ENCODE data around the gene SLC22A13.

DNA sequence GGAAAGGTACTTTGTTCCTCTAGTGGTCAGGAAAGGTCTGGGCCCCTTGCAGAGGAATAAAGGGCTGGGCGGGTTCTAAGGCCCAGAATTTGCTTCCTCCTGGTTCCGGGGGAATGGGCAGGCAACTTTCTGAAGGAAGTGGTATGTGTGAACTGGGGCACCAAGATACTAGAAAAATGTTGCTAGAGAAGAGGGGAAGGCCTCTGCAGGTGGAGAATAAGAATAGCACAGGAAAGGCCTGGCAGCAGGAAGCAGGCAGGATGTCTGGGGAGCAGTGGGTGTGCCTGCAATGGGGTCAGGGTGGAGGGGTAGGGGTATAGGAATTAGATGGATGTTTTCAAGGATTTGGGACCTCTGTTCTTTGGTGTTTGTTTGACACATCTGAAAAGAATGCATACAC is 2.0 kb downstream of the SLC22A13 start:
- TF ChIP-seq, protein P1, sequence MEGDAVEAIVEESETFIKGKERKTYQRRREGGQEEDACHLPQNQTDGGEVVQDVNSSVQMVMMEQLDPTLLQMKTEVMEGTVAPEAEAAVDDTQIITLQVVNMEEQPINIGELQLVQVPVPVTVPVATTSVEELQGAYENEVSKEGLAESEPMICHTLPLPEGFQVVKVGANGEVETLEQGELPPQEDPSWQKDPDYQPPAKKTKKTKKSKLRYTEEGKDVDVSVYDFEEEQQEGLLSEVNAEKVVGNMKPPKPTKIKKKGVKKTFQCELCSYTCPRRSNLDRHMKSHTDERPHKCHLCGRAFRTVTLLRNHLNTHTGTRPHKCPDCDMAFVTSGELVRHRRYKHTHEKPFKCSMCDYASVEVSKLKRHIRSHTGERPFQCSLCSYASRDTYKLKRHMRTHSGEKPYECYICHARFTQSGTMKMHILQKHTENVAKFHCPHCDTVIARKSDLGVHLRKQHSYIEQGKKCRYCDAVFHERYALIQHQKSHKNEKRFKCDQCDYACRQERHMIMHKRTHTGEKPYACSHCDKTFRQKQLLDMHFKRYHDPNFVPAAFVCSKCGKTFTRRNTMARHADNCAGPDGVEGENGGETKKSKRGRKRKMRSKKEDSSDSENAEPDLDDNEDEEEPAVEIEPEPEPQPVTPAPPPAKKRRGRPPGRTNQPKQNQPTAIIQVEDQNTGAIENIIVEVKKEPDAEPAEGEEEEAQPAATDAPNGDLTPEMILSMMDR (optimal IDR thresholded peaks at IDR 0.05 in 1 of 3, IDR thresholded peaks at IDR 0.05 in 1 of 3, conservative IDR thresholded peaks at IDR 0.05 in 1 of 3; ENCODE audit: extremely low read depth in 1 of 3, insufficient read depth in 2 of 3, low read length in 3 of 3): no peak
- TF ChIP-seq EZH2 (IDR thresholded peaks at IDR 0.05; ENCODE audit: low read length): no peak

Measured in keratinocyte (primary cell).